HepG2 (cell line): ENCODE measurements around the gene DLG5. TPM values are rescaled to one million over a fixed set of nuclear protein-coding genes. Genes with fewer than 3 reads are reported as not detected.
A peak's percentile ranks its signal among the peaks of the same experiment; 100 is the strongest.

Experiments
- ASH2L ChIP-seq: fragments of 300-600, 200-600 bp; sonication (generic); IDR thresholded peaks from 2 replicates; pipeline ENCODE4 v1.7.0; 2017; ENCODE audit warnings: low read depth, mild to moderate bottlenecking, moderate library complexity, mixed read lengths, low read length; ENCODE audit not compliant: insufficient read length
- ATF7-NPFF ChIP-seq: sonication (generic); formaldehyde crosslinking; IDR thresholded peaks from 2 replicates; pipeline ENCODE4 v1.8.1; 2023; ENCODE audit warnings: mild to moderate bottlenecking, low read depth, missing genetic modification reagents, moderate library complexity
- DMAP1 ChIP-seq: IDR thresholded peaks from 2 replicates; pipeline ENCODE4 v1.6.1; 2016
- DRAP1 ChIP-seq: IDR thresholded peaks from 2 replicates; pipeline ENCODE4 v1.6.1; 2016; ENCODE audit warnings: missing genetic modification reagents, missing compliant biosample characterization
- E2F1 ChIP-seq: sonication (generic); formaldehyde crosslinking; IDR thresholded peaks from 2 replicates; pipeline ENCODE4 v1.5.0; 2020; ENCODE audit warnings: missing genetic modification reagents
- FOXA1 ChIP-seq, 2 experiments: fragments of 450-650 bp in 1 of 2; sonication (generic) in 1 of 2; formaldehyde crosslinking in 1 of 2; IDR thresholded peaks; 2 replicates each; pipeline versions ENCODE4 v1.4.0 to v1.6.1; 2016 to 2020; ENCODE audit warnings: missing genetic modification reagents in 1 of 2
- FOXK2 ChIP-seq: fragments of 450-650 bp; IDR thresholded peaks from 2 replicates; pipeline ENCODE4 v1.6.1; 2016
- GTF2F1 ChIP-seq: fragments of 150-350 bp; IDR thresholded peaks from 2 replicates; pipeline ENCODE4 v1.6.1; 2014; ENCODE audit warnings: low read length
- MTF1 ChIP-seq: sonication (generic); formaldehyde crosslinking; IDR thresholded peaks from 2 replicates; pipeline ENCODE4 v1.5.0; 2020; ENCODE audit warnings: missing genetic modification reagents
- NFE2 ChIP-seq: sonication (generic); formaldehyde crosslinking; IDR thresholded peaks from 2 replicates; pipeline ENCODE4 v1.4.0; 2020; ENCODE audit warnings: missing genetic modification reagents
- NR2F1 ChIP-seq, 2 experiments: fragments of 450-650 bp in 1 of 2; formaldehyde crosslinking in 1 of 2; IDR thresholded peaks; 2 replicates each; pipeline versions ENCODE4 v1.5.0 to v1.6.1; 2016 to 2020; ENCODE audit warnings: mild to moderate bottlenecking in 1 of 2, missing compliant biosample characterization in 1 of 2, missing genetic modification reagents in 1 of 2, moderate library complexity in 1 of 2
- PLSCR1 ChIP-seq: sonication (generic); formaldehyde crosslinking; IDR thresholded peaks from 2 replicates; pipeline ENCODE4 v1.5.0; 2020; ENCODE audit warnings: missing genetic modification reagents, mild to moderate bottlenecking, borderline replicate concordance
- RFX5 ChIP-seq: IDR thresholded peaks from 2 replicates; pipeline ENCODE4 v1.6.1; 2011; ENCODE audit warnings: low read depth, low read length, improper control_type of control experiment
- SPEN ChIP-seq: sonication (generic); formaldehyde crosslinking; IDR thresholded peaks from 2 replicates; pipeline ENCODE4 v1.5.1; 2020; ENCODE audit warnings: low read depth, mild to moderate bottlenecking, missing genetic modification reagents
- TBP ChIP-seq: sonication (generic); formaldehyde crosslinking; IDR thresholded peaks from 2 replicates; pipeline ENCODE4 v1.5.0; 2020; ENCODE audit warnings: missing genetic modification reagents
- TFDP2 ChIP-seq: sonication (generic); formaldehyde crosslinking; IDR thresholded peaks from 2 replicates; pipeline ENCODE4 v1.4.0; 2020; ENCODE audit warnings: missing genetic modification reagents
- THAP11 ChIP-seq: IDR thresholded peaks from 2 replicates; pipeline ENCODE4 v1.6.1; 2016; ENCODE audit warnings: missing biosample characterization, missing genetic modification reagents
- ZBTB1 ChIP-seq: sonication (generic); formaldehyde crosslinking; IDR thresholded peaks from 2 replicates; pipeline ENCODE4 v1.4.0; 2020; ENCODE audit warnings: missing genetic modification reagents, borderline replicate concordance
- ZBTB37 ChIP-seq: sonication (generic); formaldehyde crosslinking; IDR thresholded peaks from 2 replicates; pipeline ENCODE4 v1.4.0; 2020; ENCODE audit warnings: mild to moderate bottlenecking, missing genetic modification reagents
- ZNF3 ChIP-seq: IDR thresholded peaks from 2 replicates; pipeline ENCODE4 v1.7.0; 2017; ENCODE audit warnings: inconsistent platforms
- ZNF430 ChIP-seq: sonication (generic); formaldehyde crosslinking; IDR thresholded peaks from 2 replicates; pipeline ENCODE4 v1.9.0; 2021; ENCODE audit warnings: mild to moderate bottlenecking, missing genetic modification reagents
- ZNF556 ChIP-seq: sonication (generic); formaldehyde crosslinking; IDR thresholded peaks from 2 replicates; pipeline ENCODE4 v1.4.0; 2020; ENCODE audit warnings: mild to moderate bottlenecking, missing genetic modification reagents, borderline replicate concordance
- ZNF562 ChIP-seq: sonication (generic); formaldehyde crosslinking; IDR thresholded peaks from 2 replicates; pipeline ENCODE4 v1.8.0; 2022; ENCODE audit warnings: missing genetic modification reagents, borderline replicate concordance
- ZNF570 ChIP-seq: sonication (generic); formaldehyde crosslinking; IDR thresholded peaks from 2 replicates; pipeline ENCODE4 v1.4.0; 2020; ENCODE audit warnings: mild to moderate bottlenecking, missing genetic modification reagents, borderline replicate concordance
- ZNF629 ChIP-seq: sonication (generic); formaldehyde crosslinking; conservative IDR thresholded peaks from 2 replicates; pipeline ENCODE4 v1.5.0; 2020; ENCODE audit warnings: missing genetic modification reagents
- ZNF704 ChIP-seq: sonication (generic); formaldehyde crosslinking; IDR thresholded peaks from 2 replicates; pipeline ENCODE4 v1.8.1; 2023; ENCODE audit warnings: mild to moderate bottlenecking, inconsistent platforms, moderate library complexity, missing genetic modification reagents, borderline replicate concordance
- ZNF709 ChIP-seq: sonication (generic); formaldehyde crosslinking; IDR thresholded peaks from 2 replicates; pipeline ENCODE4 v1.5.0; 2020; ENCODE audit warnings: mild to moderate bottlenecking, missing genetic modification reagents
- ZNF775 ChIP-seq: sonication (generic); formaldehyde crosslinking; IDR thresholded peaks from 2 replicates; pipeline ENCODE4 v1.4.0; 2020; ENCODE audit warnings: missing genetic modification reagents, mild to moderate bottlenecking, moderate library complexity, borderline replicate concordance
- polyA plus RNA-seq, 8 experiments: library from polyadenylated mRNA; depleted of rRNA in 3 of 8; stranded (reverse) in 7 of 8; unstranded in 1 of 8; fragments of >200 nt; fragmentation: Illumina TruSeq in 4 of 8; extraction: Trizol in 4 of 8; gene quantifications; 2 replicates each; pipeline versions ENCODE4 v1.2.1 to v1.2.3, GENCODE V29; 2011 to 2016; ENCODE audit warnings: low read depth in 4 of 8, missing spikeins in 1 of 8, mixed read lengths in 1 of 8; ENCODE audit not compliant: insufficient read depth in 1 of 8
- total RNA-seq, 5 experiments: library from RNA; depleted of rRNA; stranded (reverse); fragments of >200 nt; fragmentation: Illumina TruSeq; extraction: Trizol; gene quantifications; 2 replicates each; pipeline ENCODE4 v1.2.3, GENCODE V29; 2016; ENCODE audit warnings: low read depth in 1 of 5

Gene DLG5
- total and polyA plus RNA-seq, 2 of the 13 experiments (the other 11 are each of a cell fraction or from before 2014, with no cell fraction given), result 15.5 to 18.2 TPM

- no peak for TF ChIP-seq MTF1 (CRISPR knock-in tag)
- TF ChIP-seq ZNF556 (CRISPR knock-in tag), result no peak
- no peak for TF ChIP-seq RFX5
- no peak for TF ChIP-seq ASH2L
- TF ChIP-seq ZNF775 (CRISPR knock-in tag), result no peak
- TF ChIP-seq ZBTB1 (CRISPR knock-in tag), result no peak
- TF ChIP-seq E2F1, result no peak
- no peak for TF ChIP-seq NFE2 (CRISPR knock-in tag)
- no peak for TF ChIP-seq ZNF629 (CRISPR knock-in tag)
- TF ChIP-seq ZNF3 (CRISPR knock-in tag), result no peak
- no peak for TF ChIP-seq ZNF709 (CRISPR knock-in tag)
- no peak for TF ChIP-seq ZNF570 (CRISPR knock-in tag)
- TF ChIP-seq GTF2F1, result no peak
- no peak for TF ChIP-seq ZNF562 (CRISPR knock-in tag)
- no peak for TF ChIP-seq TBP (CRISPR knock-in tag)
- no peak for TF ChIP-seq PLSCR1
- peak; percentile 69 to 76 for TF ChIP-seq NR2F1 (CRISPR knock-in tag; IDR thresholded peaks at IDR 0.05)
- TF ChIP-seq DRAP1 (CRISPR knock-in tag), result no peak
- no peak for TF ChIP-seq THAP11
- no peak for TF ChIP-seq SPEN (CRISPR knock-in tag)
- no peak for TF ChIP-seq ZBTB37 (CRISPR knock-in tag)
- no peak for TF ChIP-seq TFDP2
- no peak for TF ChIP-seq DMAP1
- TF ChIP-seq ZNF704 (CRISPR knock-in tag), result no peak
- TF ChIP-seq FOXK2, result no peak
- no peak for TF ChIP-seq FOXA1 (IDR thresholded peaks at IDR 0.05)
- no peak for TF ChIP-seq FOXA1 (CRISPR knock-in tag; IDR thresholded peaks at IDR 0.05)
- no peak for TF ChIP-seq ATF7-NPFF (CRISPR knock-in tag)
- no peak for TF ChIP-seq ZNF430 (CRISPR knock-in tag)
These were observed 24.4 kb downstream of the DLG5 start (continued) for GRCh38 chr10:77902159-77902558.
